SK-N-SH (cell line): Measurements from ENCODE around the gene TMEM255B. TPM values are rescaled to one million over a fixed set of nuclear protein-coding genes. Genes with fewer than 3 reads are reported as not detected.

Experiments used
- CTCF ChIA-PET: fragments of 300-600, 350-600 bp; formaldehyde crosslinking; extraction: SDS; loops from one replicate; lab custom pipeline; 2021; lab: Yijun Ruan, JAX
- POLR2A ChIA-PET: fragments of 350-600 bp; sonication (Branson Sonifier 250); formaldehyde crosslinking; extraction: SDS; loops from one replicate; lab custom pipeline; 2020; ENCODE audit warnings: antibody characterized with exemption, inconsistent platforms; lab: Yijun Ruan, JAX
- DNase-seq: peaks from one replicate; pipeline ENCODE4 v3.0.0; 2012
- H2AFZ ChIP-seq: fragments of 200-600 bp; sonication (generic); 2 replicates; pipeline ENCODE4 v1.8.1; 2016; ENCODE audit warnings: antibody characterized with exemption, mild to moderate bottlenecking, low read depth
- H3F3A ChIP-seq: fragments of 200-600 bp; sonication (generic); replicated peaks from 2 replicates; pipeline ENCODE3; 2016; ENCODE audit warnings: antibody characterized with exemption, mild to moderate bottlenecking; ENCODE audit not compliant: insufficient read depth
- H3K27ac ChIP-seq, 2 experiments: fragments of 200-500 bp in 1 of 2; fragments of 200-600 bp in 1 of 2; sonication (Bioruptor generic) in 1 of 2; sonication (generic), shearing (Covaris generic) in 1 of 2; 2 replicates each; pipeline versions ENCODE4 v1.5.1 to v1.6.1; 2014 to 2016; ENCODE audit warnings: low read depth in 2 of 2, inconsistent platforms in 1 of 2, low read length in 1 of 2, mild to moderate bottlenecking in 1 of 2, mixed read lengths in 1 of 2
- H3K27me3 ChIP-seq: fragments of 200-600 bp; sonication (generic), shearing (Covaris generic); 2 replicates; pipeline ENCODE4 v1.6.1; 2016; ENCODE audit warnings: mixed run types; ENCODE audit not compliant: insufficient read depth
- H3K36me3 ChIP-seq, 2 experiments: fragments of 200-500 bp in 1 of 2; fragments of 200-600 bp in 1 of 2; sonication (Bioruptor generic) in 1 of 2; sonication (generic) in 1 of 2; replicated peaks in 1 of 2; 2 replicates each; pipeline versions ENCODE3 to v1.5.1; 2014 to 2016; ENCODE audit warnings: low read length in 1 of 2, mild to moderate bottlenecking in 1 of 2; ENCODE audit not compliant: insufficient read depth in 2 of 2, control insufficient read depth in 1 of 2
- H3K4me1 ChIP-seq, 2 experiments: fragments of 200-500 bp in 1 of 2; fragments of 200-600 bp in 1 of 2; sonication (Bioruptor generic) in 1 of 2; sonication (generic), shearing (Covaris generic) in 1 of 2; 2 replicates each; pipeline versions ENCODE4 v1.5.1 to v1.6.1; 2014 to 2016; ENCODE audit warnings: low read depth in 1 of 2, low read length in 1 of 2, mixed run types in 1 of 2; ENCODE audit not compliant: insufficient read depth in 2 of 2, control insufficient read depth in 1 of 2
- H3K4me2 ChIP-seq: fragments of 200-600 bp; sonication (generic), shearing (Covaris generic); 2 replicates; pipeline ENCODE4 v1.6.1; 2017; ENCODE audit warnings: mixed run types
- H3K4me3 ChIP-seq, 2 experiments: fragments of 200-500 bp in 1 of 2; fragments of 200-600 bp in 1 of 2; sonication (Bioruptor generic) in 1 of 2; sonication (generic), shearing (Covaris generic) in 1 of 2; 2 replicates each; pipeline versions ENCODE4 v1.5.1 to v1.8.1; 2014 to 2016; ENCODE audit warnings: low read depth in 2 of 2, inconsistent platforms in 1 of 2, low read length in 1 of 2, mild to moderate bottlenecking in 1 of 2, mixed read lengths in 1 of 2, moderate library complexity in 1 of 2
- H3K79me2 ChIP-seq: fragments of 200-600 bp; sonication (generic); 2 replicates; pipeline ENCODE4 v1.8.1; 2017; ENCODE audit warnings: mild to moderate bottlenecking; ENCODE audit not compliant: insufficient read depth
- H3K9ac ChIP-seq: fragments of 200-600 bp; sonication (generic); 2 replicates; pipeline ENCODE4 v1.6.1; 2017; ENCODE audit warnings: mixed run types
- H3K9me2 ChIP-seq: fragments of 200-600 bp; sonication (generic); 2 replicates; pipeline ENCODE4 v1.6.1; 2017; ENCODE audit warnings: mixed run types
- H3K9me3 ChIP-seq: fragments of 200-600 bp; sonication (generic); 2 replicates; pipeline ENCODE4 v1.6.1; 2017; ENCODE audit warnings: mixed run types, mild to moderate bottlenecking, moderate library complexity
- H4K20me1 ChIP-seq: fragments of 200-600 bp; sonication (generic); 2 replicates; pipeline ENCODE4 v1.6.1; 2017; ENCODE audit warnings: mild to moderate bottlenecking, mixed run types; ENCODE audit not compliant: insufficient read depth
- EZH2phosphoT487 ChIP-seq: fragments of 200-600 bp; sonication (generic); IDR thresholded peaks from 2 replicates; pipeline ENCODE4 v1.6.1; 2017; ENCODE audit warnings: low read depth, mixed run types, mild to moderate bottlenecking, antibody characterized with exemption, moderate library complexity, borderline replicate concordance
- FOSL2 ChIP-seq: IDR thresholded peaks from 2 replicates; pipeline ENCODE4 v1.4.0; 2012; ENCODE audit warnings: low read depth, mild to moderate bottlenecking, moderate library complexity, borderline replicate concordance
- FOXJ3 ChIP-seq: sonication (generic); formaldehyde crosslinking; IDR thresholded peaks from 2 replicates; pipeline ENCODE4 v1.5.1; 2020; ENCODE audit warnings: mild to moderate bottlenecking, missing genetic modification reagents
- FOXM1 ChIP-seq: IDR thresholded peaks from 2 replicates; pipeline ENCODE4 v1.4.0; 2012; ENCODE audit warnings: low read depth, mild to moderate bottlenecking
- GATA2 ChIP-seq: sonication (generic); formaldehyde crosslinking; IDR thresholded peaks from 2 replicates; pipeline ENCODE4 v1.5.0; 2020; ENCODE audit warnings: mild to moderate bottlenecking, missing genetic modification reagents
- MEF2A ChIP-seq: IDR thresholded peaks from 2 replicates; pipeline ENCODE4 v1.4.0; 2012; ENCODE audit warnings: low read depth, borderline replicate concordance
- MXI1 ChIP-seq: IDR thresholded peaks from 2 replicates; pipeline ENCODE4 v1.6.1; 2012; ENCODE audit warnings: mild to moderate bottlenecking, low read depth, low read length, improper control_type of control experiment
- POLR2AphosphoS5 ChIP-seq: IDR thresholded peaks from 2 replicates; pipeline ENCODE4 v1.6.1; 2012; ENCODE audit warnings: low read depth, low read length
- RFX5 ChIP-seq: IDR thresholded peaks from 2 replicates; pipeline ENCODE4 v1.6.1; 2012; ENCODE audit warnings: mild to moderate bottlenecking, improper control_type of control experiment, low read length
- RXRA ChIP-seq: IDR thresholded peaks from 2 replicates; pipeline ENCODE4 v1.4.0; 2012; ENCODE audit warnings: low read depth, mild to moderate bottlenecking, borderline replicate concordance
- TAF1 ChIP-seq: IDR thresholded peaks from 2 replicates; pipeline ENCODE4 v1.6.1; 2012; ENCODE audit warnings: low read depth, mild to moderate bottlenecking, low read length, moderate library complexity, borderline replicate concordance
- WGBS: methylation state at CpG from one replicate; pipeline ENCODE4 v1.1.6; 2017; ENCODE audit warnings: low lambda C conversion rate; 5-methylcytosine and 5-hydroxymethylcytosine counted together
- polyA plus RNA-seq, 3 experiments: library from polyadenylated mRNA; depleted of rRNA; stranded (reverse); fragments of >200 nt; gene quantifications; 2 replicates each; pipeline ENCODE4 v1.2.3, GENCODE V29; 2012
- TF ChIP-seq, protein P1 (sequence below): IDR thresholded peaks from 2 replicates; pipeline ENCODE4 v1.4.0; 2012; ENCODE audit warnings: low read depth
- TF ChIP-seq, protein P2 (sequence below): IDR thresholded peaks from 2 replicates; pipeline ENCODE4 v1.6.1; 2012; ENCODE audit warnings: mild to moderate bottlenecking, low read depth, low read length, moderate library complexity
- TF ChIP-seq, protein P3 (sequence below): IDR thresholded peaks from 2 replicates; pipeline ENCODE4 v1.4.0; 2012; ENCODE audit warnings: low read depth, borderline replicate concordance

TMEM255B gene
- polyA plus RNA-seq, 1 of the 3 experiments (the other 2 are of a cell fraction) = 14.8 TPM

DNA sequence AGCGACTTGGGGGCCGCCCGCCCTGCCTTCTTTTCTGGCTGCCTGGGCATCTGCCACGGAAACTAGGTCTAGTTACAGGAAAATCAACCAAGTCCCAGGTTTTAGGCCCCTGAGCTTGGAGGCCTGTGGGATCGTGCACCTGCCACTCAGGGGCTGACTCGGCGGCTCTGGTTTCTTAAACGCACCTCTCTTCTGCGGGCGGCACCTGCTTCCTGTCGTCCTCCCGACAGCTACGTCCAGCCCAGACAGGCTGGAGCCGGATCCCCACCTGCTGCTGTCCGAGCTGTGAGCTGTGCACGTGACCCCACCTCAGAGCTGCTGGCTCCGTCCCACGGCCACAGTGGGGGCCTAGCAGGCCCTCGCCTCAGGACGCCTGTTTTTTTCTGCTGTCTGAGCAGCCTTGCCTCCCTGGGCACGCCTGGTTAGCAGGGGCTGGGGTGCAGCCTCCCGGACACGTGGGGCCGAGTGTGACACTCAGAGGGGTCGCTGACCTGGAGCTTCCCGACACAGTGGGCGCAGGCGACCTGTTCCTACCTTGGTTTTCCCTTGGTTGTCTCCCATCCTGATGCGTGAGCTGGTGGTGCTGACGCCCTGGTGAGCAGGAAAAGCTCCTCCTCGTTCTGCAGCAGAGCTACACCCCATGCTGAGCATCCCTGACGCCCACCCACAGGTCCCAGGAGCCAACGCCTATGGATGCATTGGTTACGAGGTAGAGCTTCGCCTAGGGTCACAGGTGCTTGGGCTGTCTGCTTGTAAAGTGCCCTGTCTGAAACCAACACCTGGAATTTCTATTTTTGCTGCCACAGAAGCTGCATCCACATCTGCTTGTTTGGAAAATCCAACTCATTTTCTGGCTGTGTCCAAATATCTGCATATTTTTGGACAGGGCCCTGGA lies 17.5 kb downstream of the TMEM255B start:
- ChIA-PET POLR2A (no interaction called here), CTCF (interaction anchor here (0.6 to 1.3 kb wide), 2 partner anchors 15 to 16 kb away, joined by 3 read pairs; no protein-coding TSS in a partner anchor)
- H3K36me3 ChIP-seq = no peaks in the 10 kb centered on the region
- H3K9me2 ChIP-seq = no peaks in the 10 kb centered on the region
- H2AFZ ChIP-seq = no peak overlapping the region
- H3K4me1 ChIP-seq = peaks cover 3 to 5% of the 10 kb centered on the region in 2 experiments; a peak in 1 of 4 replicates
- no peak overlapping the region for H3K4me3 ChIP-seq
- H3K4me2 ChIP-seq = no peak overlapping the region
- WGBS = 74% methylated on average over 22 of the region's 35 CpGs
- H3K9me3 ChIP-seq = no peaks in the 10 kb centered on the region
- no peak for TF ChIP-seq TAF1
- TF ChIP-seq GATA2 (CRISPR knock-in tag) = no peak
- no peak for TF ChIP-seq RFX5
- TF ChIP-seq FOXM1 = no peak
- TF ChIP-seq, protein P1, sequence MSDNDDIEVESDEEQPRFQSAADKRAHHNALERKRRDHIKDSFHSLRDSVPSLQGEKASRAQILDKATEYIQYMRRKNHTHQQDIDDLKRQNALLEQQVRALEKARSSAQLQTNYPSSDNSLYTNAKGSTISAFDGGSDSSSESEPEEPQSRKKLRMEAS = no peak
- no peak for TF ChIP-seq FOSL2
- no peak for TF ChIP-seq POLR2AphosphoS5
- no peak for TF ChIP-seq EZH2phosphoT487
- no peak for TF ChIP-seq RXRA
- TF ChIP-seq, protein P2, sequence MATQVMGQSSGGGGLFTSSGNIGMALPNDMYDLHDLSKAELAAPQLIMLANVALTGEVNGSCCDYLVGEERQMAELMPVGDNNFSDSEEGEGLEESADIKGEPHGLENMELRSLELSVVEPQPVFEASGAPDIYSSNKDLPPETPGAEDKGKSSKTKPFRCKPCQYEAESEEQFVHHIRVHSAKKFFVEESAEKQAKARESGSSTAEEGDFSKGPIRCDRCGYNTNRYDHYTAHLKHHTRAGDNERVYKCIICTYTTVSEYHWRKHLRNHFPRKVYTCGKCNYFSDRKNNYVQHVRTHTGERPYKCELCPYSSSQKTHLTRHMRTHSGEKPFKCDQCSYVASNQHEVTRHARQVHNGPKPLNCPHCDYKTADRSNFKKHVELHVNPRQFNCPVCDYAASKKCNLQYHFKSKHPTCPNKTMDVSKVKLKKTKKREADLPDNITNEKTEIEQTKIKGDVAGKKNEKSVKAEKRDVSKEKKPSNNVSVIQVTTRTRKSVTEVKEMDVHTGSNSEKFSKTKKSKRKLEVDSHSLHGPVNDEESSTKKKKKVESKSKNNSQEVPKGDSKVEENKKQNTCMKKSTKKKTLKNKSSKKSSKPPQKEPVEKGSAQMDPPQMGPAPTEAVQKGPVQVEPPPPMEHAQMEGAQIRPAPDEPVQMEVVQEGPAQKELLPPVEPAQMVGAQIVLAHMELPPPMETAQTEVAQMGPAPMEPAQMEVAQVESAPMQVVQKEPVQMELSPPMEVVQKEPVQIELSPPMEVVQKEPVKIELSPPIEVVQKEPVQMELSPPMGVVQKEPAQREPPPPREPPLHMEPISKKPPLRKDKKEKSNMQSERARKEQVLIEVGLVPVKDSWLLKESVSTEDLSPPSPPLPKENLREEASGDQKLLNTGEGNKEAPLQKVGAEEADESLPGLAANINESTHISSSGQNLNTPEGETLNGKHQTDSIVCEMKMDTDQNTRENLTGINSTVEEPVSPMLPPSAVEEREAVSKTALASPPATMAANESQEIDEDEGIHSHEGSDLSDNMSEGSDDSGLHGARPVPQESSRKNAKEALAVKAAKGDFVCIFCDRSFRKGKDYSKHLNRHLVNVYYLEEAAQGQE = no peak
- TF ChIP-seq MXI1 = no peak
- no peak for TF ChIP-seq FOXJ3 (CRISPR knock-in tag)
- TF ChIP-seq, protein P3, sequence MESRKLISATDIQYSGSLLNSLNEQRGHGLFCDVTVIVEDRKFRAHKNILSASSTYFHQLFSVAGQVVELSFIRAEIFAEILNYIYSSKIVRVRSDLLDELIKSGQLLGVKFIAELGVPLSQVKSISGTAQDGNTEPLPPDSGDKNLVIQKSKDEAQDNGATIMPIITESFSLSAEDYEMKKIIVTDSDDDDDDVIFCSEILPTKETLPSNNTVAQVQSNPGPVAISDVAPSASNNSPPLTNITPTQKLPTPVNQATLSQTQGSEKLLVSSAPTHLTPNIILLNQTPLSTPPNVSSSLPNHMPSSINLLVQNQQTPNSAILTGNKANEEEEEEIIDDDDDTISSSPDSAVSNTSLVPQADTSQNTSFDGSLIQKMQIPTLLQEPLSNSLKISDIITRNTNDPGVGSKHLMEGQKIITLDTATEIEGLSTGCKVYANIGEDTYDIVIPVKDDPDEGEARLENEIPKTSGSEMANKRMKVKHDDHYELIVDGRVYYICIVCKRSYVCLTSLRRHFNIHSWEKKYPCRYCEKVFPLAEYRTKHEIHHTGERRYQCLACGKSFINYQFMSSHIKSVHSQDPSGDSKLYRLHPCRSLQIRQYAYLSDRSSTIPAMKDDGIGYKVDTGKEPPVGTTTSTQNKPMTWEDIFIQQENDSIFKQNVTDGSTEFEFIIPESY = no peak
- no peak for TF ChIP-seq MEF2A
- TF ChIP-seq, all 33 proteins: peak for 0
- H3K27ac ChIP-seq = no peak overlapping the region
- H3F3A ChIP-seq = no peaks in the 10 kb centered on the region
- H4K20me1 ChIP-seq = no peaks in the 10 kb centered on the region
- H3K9ac ChIP-seq = no peak overlapping the region
- no peak for DNase-seq
- H3K79me2 ChIP-seq = no peaks in the 10 kb centered on the region
- no peaks in the 10 kb centered on the region for H3K27me3 ChIP-seq
